SHP77 treated with DMSO at 0.1 percent for 48 hours (cell line): ENCODE data around the gene ARHGAP6.

Experiments used
- DNase-seq: peaks from one replicate; lab custom pipeline; 2025; lab: John Stamatoyannopoulos, UW

ARHGAP6 gene

DNA sequence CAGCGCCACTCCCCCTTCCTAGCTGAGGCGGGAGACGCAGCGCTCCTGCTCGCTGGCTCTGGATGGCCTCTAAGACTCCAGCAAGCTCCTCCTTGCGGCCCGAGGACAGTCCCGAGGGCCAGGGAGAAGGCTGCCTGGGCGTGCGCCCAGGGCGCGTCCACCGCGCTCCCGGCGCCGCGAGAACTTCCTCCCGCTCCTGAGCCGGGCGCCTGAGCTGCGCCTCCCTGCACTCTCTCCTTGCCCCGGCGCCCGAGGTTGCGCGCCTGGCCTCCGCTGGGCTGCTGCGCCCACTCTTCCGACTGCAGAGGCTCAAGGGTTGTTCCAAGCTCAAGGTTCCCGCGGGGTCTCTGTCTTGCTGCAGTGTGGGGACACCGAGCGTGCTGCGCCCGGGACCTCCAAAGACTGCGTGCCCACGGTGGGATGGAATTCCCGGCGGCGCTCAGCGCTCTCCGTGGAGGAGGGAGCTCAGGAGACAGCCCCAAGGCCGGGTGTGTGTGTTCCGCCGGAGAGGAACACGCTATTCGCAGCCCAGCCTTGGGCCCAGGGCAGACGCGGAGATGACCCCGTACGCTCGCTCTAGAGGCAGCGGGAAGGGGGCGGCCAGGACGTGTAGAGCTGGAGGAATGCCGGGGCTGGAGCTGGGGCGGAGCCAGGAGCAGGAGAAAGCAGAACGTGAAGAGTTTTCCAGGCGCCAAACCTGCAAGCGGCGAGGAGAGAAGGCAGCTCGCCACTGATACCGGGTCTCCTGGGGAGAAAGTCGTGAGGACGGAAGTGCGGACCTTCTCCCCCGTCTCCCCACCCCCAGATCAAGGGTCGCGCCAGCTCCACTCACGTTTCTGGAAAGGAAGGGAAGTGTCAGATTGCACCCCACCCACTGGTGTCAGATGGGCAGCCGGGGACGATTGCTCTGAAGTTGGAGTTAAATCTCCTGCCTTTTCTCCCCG lies at the start of gene ARHGAP6:
Gene ARHGAP6, minus strand, starts transcription at position 753 of the 944 bp plus-strand sequence. CDS start 1,092 bp downstream, outside the sequence.
- no peak for DNase-seq

GRCh38 chrX:11704725-11705495 lies 39.2 kb upstream of the ARHGAP6 start:
- no peak for DNase-seq

- DNase-seq: no peak
Observed at GRCh38 chrX:11703855-11704254, 38.1 kb upstream of the ARHGAP6 start.

GRCh38 chrX:11702965-11703631 lies 37.4 kb upstream of the ARHGAP6 start:
- DNase-seq: no peak

- no peak for DNase-seq
Observed at GRCh38 chrX:11702420-11702819, 36.7 kb upstream of the ARHGAP6 start.

- no peak for DNase-seq
Observed at GRCh38 chrX:11698702-11699101, 33.0 kb upstream of the ARHGAP6 start.

DNA sequence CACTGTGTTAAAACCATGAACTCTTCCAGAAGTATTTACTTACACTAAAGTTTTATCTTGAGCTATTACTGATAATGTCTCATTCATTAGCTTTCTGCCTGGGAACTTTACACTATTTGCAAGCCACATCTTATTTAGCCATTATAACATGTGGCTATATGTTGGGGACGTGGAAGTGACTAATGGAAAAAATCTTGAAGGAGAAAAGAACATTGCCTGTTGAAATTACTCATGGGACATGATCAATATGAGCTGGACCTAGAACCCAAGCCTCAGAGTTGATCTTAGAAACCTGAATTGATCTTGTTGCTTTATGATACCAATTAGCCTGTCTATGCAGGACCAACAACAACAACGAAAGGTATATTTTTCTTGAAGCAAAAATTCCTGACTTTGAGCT lies 22.5 kb upstream of the ARHGAP6 start:
- DNase-seq: no peak

GRCh38 chrX:11687157-11687556 lies 21.4 kb upstream of the ARHGAP6 start:
- no peak for DNase-seq

DNA sequence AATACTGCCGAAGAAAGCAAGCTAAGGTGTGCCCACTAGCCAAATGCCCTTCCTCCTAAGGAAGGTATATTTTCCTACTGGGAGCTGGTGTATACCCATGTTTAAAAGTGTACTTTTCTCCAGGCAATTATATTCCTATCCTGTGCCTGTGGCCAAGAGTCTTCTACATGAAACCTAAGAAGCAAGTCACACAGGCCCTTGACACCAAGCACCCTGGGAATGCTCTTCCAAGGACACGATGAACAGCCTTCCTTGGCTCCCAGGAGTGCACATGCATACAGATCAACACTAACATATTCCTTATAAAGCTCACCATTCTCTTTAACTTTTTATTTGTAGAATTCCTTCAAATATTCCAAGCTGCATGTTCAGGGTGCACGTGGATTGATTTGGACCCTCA lies 17.3 kb upstream of the ARHGAP6 start:
- DNase-seq: no peak

GRCh38 chrX:11678158-11678557 lies 12.4 kb upstream of the ARHGAP6 start:
- DNase-seq: no peak

- DNase-seq: no peak
Observed at GRCh38 chrX:11672213-11672612, 6.5 kb upstream of the ARHGAP6 start.

GRCh38 chrX:11670316-11670715 lies 4.6 kb upstream of the ARHGAP6 start:
- no peak for DNase-seq

DNA sequence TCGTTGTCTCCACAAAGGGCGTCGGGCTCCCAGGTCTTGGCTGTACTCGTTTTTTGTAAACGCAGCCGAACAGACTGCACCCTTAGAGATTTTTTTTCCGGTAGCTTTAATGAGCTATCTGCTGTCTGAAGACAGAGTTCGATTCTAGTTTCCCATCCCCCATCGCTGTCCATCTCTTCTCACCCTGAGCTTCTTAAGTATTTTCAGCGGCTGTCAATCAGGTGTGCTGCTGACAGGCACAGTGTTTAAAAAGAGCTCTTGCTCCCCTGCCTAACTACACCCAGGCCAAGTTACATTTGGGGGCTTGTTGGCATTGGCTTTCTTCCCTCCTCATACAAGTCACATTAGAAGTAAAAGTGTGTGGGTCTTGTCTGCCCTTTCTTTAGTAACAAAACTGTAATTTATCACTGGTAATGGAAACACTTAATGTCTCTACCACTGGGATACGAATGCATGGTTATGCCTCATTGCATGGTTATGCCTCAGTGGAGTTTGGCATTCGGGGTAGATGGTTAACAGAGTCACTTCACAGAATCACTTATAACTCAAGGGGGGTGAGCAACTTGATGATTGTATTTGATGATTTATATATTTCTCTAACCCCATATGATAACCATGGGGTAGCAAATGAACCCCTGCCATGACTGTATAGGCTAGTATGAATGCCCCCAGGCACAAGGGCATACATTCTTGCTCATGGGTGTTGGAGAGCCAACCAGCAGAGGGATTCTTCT lies 1.4 kb upstream of the ARHGAP6 start:
- DNase-seq: no peak

- DNase-seq: no peak
Observed at GRCh38 chrX:11666164-11666563, 444 bp upstream of the ARHGAP6 start.

GRCh38 chrX:11664211-11665167 lies 1.2 kb downstream of the ARHGAP6 start:
- no peak for DNase-seq

- no peak for DNase-seq
Observed at GRCh38 chrX:11663875-11664210, 1.9 kb downstream of the ARHGAP6 start.

DNA sequence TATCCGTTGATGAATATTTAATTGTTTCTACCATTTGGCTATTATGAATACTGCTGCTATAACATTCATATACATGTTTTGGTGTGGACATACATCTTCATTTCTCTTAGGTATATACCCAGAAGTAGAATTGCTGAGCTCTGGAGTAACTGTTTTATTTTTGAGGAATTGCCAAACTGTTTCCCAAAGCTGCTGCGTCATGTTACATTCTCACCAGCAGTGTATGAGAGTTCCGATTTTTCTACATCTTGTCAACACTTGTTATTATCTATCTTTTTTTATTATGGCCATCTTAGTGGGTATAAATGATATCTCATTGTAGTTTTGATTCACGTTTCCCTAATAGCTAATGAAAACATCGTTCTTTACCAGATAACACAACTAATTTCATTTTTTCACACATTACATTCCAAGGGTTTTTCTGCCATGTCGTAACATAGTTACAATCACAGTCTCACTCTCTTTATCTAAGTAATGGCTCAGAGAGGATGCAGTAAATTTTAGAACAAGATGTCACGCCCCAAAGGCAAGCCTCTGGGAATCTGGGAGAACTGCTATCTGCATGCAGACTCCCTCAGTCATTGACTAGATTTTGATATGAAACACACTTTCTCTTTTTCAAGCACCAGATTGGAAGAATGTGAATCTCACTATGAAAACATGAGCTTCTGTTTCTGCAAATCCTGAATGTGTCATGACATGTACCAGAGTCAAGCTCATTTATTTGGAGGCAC lies 10.3 kb downstream of the ARHGAP6 start:
- no peak for DNase-seq

DNA sequence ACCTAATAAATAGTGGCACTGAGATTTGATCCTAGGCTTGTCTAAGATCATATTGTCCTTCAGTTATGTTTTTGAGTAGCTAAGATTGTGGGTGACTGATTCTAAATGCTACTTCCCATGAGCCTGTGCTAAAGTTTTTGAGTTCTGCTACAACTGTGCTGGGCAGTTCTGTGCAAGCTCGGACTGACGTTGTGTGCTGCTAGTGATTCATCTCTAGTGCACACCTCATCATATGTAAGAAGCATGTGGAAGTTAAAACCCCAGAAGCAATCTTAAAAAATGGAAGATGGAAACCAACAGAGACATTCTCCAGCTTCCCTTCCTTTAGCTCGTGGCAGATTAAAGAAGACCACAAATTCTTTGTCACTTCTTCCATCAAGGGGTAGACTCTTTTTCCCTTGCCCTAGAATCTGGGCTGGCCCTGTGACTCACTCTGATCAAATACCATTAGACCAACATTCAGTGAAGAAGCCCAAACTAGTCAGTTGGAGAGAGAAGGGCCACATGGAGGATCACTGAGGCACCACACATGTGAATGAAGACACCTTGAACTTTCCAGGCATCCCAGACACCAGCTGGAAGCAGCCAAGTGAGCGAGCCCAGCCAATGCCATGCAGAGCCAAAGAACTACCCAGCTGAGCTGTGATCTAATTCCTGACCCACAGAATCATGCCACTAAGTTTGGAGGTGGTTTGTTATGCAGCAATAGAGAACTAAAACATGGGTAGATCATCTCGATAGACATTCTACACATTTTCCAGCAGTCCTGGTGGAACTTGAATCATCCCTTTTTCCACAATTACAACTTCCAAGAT lies 16.8 kb downstream of the ARHGAP6 start:
- no peak for DNase-seq

- DNase-seq: no peak
Observed at GRCh38 chrX:11647138-11647537, 18.6 kb downstream of the ARHGAP6 start.
